Motor neuron (in vitro differentiated cells): ENCODE data around the gene SLC66A2. TPM values are rescaled to one million over a fixed set of nuclear protein-coding genes. Genes with fewer than 3 reads are reported as not detected.
"Not testable (repeated sequence)": the region's sequence is repeated elsewhere in the genome, so short reads cannot be mapped to it uniquely, and the experiment has no call there.

ENCODE experiments used
- ATAC-seq, 8 experiments: fragments of 200-7000 bp; cut with Tn5 transposase; replicated peaks in 6 of 8; 2 replicates each; pipeline ENCODE4 v1.8.0; 2021; ENCODE audit warnings: mild to moderate bottlenecking in 8 of 8, moderate library complexity in 8 of 8
- H3K27ac ChIP-seq, 2 donors: fragments of 250-450 bp; sonication (Bioruptor Pico); 2 replicates each; pipeline ENCODE4 v1.9.0; 2021; ENCODE audit warnings: antibody characterized with exemption in 2 of 2, mild to moderate bottlenecking in 2 of 2, moderate library complexity in 1 of 2
- H3K4me1 ChIP-seq, 2 donors: fragments of 250-450 bp; sonication (Bioruptor Pico); replicated peaks in 1 of 2; 2 replicates each; pipeline ENCODE4 v1.6.1; 2021; ENCODE audit warnings: antibody characterized with exemption in 2 of 2, mild to moderate bottlenecking in 2 of 2, moderate library complexity in 1 of 2
- H3K4me3 ChIP-seq, 5 donors: fragments of 250-450 bp; sonication (Bioruptor Pico); 2 replicates each; pipeline ENCODE4 v1.9.0; 2021; ENCODE audit warnings: antibody characterized with exemption in 5 of 5, mild to moderate bottlenecking in 5 of 5, moderate library complexity in 4 of 5
- WGBS, 10 experiments: fragments of 450-650 bp; shearing (Covaris generic); methylation state at CpG; one replicate each; pipeline ENCODE4 v1.0.0; 2022; 5-methylcytosine and 5-hydroxymethylcytosine counted together
- in situ Hi-C, 9 experiments: fragments of 400-800 bp; cut with MboI; loops; one replicate each; pipeline ENCODE4 v1.15.0; 2021; ENCODE audit warnings: low sequenced_read_pairs in 9 of 9, low pct_unique_long_range_greater_than_20kb in 2 of 9; ENCODE audit not compliant: unreplicated experiment in 9 of 9
- total RNA-seq, 8 experiments: library from RNA; unstranded; fragments of 300-600 nt; gene quantifications; 2 replicates each; pipeline versions ENCODE4 v1.2.3 to v1.2.4, GENCODE V29; 2022

Gene SLC66A2
- total RNA-seq, 8 experiments from 2014 or later = 15.6 to 25.7 (median 18.9) TPM

DNA sequence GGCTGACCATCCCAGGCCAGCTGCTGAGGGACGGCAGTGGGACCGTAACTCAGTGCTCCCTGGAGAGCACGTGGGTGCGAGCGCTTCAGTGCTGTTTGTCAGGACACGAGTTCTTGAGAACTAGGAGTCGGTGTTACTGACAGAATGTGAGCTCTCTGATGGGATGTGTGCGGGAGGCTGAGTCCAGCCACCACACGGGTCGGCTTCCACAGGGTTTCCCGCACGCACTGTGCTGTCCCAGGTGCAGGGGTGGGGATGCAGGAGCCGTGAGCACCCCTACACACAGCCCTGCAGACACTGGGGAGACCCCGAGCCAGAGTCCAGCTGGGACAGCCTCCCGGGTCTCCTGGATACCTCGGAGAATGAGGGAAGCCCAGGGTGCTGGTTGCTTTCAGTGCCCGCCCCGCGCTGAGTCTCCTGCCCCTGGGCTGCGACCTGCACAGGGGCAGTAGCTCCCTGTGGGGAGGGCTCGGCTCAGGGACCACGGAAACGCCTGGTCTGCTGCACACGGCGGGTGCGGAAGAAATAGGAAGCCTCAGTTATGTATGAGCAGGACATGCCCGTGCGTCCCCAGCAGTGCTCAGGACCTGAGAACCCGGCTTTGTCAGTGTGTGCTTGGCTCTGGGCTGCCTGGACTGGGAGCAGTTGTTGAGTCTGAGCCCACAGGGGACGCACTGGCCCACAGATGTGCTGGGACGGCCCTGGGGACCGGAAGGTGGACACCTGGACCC, 82.5 kb downstream of the SLC66A2 start:
- no peak for ATAC-seq
- Histone ChIP-seq H3K27ac (no peak overlapping the region), H3K4me1 (peaks cover 0 to 9% of the 10 kb centered on the region in 2 donors), H3K4me3 (no peak overlapping the region)
- WGBS, 10 experiments = 62 to 93% (median 80%) methylated on average over 1 to 9 of the region's 32 CpGs; no CpG with 5 or more reads in 5 of the 10 experiments
- in situ Hi-C loops = no loop called here

DNA sequence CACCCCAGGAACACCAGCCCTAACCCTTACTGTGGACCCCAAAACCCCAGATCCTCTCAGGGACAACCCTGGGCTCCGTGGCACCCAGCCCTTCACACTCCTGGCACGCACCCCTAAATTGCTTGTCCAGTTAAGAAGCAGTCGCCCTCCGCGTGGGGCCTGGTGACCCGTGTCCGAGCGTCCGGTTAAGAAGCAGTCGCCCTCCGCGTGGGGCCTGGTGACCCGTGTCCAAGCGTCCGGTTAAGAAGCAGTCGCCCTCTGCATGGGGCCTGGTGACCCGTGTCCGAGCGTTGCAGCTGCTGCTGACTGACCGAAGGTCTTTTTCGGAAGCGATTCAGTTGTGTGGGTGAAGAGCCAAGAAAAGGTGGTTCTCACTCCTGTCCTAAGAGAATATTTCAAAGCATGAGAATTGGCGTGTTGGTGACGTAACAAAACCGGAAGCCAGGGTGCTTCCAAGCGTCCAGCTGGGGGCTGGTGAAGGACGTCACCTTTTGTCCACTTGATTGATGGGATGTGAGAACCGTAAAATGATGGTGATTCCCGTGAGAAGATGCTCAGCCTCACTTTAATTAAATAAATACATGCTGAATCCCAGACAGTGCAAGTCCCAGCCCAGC, 83.2 kb downstream of the SLC66A2 start:
- no peak for ATAC-seq
- no peak overlapping the region for H3K4me3 ChIP-seq
- no peak overlapping the region for H3K27ac ChIP-seq
- 8 to 95% (median 79%) methylated on average over 2 to 20 of the region's 29 CpGs for WGBS, 10 experiments
- H3K4me1 ChIP-seq = peaks cover 0 to 6% of the 10 kb centered on the region in 2 donors
- in situ Hi-C loops = no loop called here

DNA sequence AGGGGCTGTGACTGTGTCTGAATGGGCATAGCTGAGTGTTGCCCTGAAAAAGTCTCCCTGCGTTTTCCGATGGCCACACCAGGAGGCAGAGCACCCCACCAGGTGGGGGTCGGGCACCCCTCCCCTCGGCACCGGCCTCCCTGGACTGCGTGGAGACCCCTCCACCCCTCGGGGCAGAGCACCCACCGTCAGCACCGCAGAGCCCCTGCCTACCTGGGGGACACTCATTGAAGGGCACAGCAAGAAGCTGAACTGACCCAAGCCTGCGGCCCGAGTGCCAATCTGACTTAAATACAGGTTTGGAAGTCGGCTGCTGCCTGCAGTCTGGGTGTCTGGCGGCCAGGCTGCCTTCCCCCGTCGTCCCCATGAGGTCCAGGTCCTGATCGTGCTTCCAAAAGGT, 83.8 kb downstream of the SLC66A2 start:
- 20 to 100% methylated on average over 1 to 2 of the region's 16 CpGs; no CpG with 5 or more reads in 8 of the 10 experiments for WGBS, 10 experiments
- no peak overlapping the region for H3K4me3 ChIP-seq
- in situ Hi-C loops = no loop called here
- H3K27ac ChIP-seq = no peak overlapping the region
- ATAC-seq = no peak
- peaks cover 0 to under 1% of the 10 kb centered on the region in 2 donors for H3K4me1 ChIP-seq

GRCh38 chr18:79866889-79867574, 84.4 kb downstream of the SLC66A2 start:
- H3K27ac ChIP-seq = no peak overlapping the region
- no peak overlapping the region for H3K4me3 ChIP-seq
- ATAC-seq = no peak
- no peaks in the 10 kb centered on the region for H3K4me1 ChIP-seq
- in situ Hi-C loops = no loop called here
- WGBS, 10 experiments = 29 to 80% methylated on average over 1 to 3 of the region's 20 CpGs; no CpG with 5 or more reads in 8 of the 10 experiments

DNA sequence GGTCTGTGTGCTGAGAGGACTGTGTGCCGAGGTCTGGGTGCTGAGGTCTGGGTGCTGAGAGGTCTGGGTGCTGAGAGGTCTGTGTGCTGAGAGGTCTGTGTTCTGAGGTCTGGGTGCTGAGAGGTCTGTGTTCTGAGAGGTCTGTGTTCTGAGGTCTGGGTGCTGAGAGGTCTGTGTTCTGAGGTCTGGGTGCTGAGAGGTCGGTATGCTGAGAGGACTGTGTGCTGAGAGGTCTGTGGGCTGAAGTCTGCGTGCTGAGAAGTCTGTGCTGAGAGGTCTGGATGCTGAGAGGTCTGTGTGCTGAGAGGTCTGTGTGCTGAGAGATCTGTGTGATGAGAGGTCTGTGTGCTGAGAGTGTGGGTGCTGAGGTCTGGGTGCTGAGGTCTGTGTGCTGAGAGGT, 85.5 kb downstream of the SLC66A2 start:
- H3K4me3 ChIP-seq, H3K4me1 ChIP-seq, H3K27ac ChIP-seq, ATAC-seq, in situ Hi-C loops: not testable (repeated sequence)
- WGBS, 10 experiments = 20% methylated on average over 1 of the region's 3 CpGs; no CpG with 5 or more reads in 8 of the 10 experiments

DNA sequence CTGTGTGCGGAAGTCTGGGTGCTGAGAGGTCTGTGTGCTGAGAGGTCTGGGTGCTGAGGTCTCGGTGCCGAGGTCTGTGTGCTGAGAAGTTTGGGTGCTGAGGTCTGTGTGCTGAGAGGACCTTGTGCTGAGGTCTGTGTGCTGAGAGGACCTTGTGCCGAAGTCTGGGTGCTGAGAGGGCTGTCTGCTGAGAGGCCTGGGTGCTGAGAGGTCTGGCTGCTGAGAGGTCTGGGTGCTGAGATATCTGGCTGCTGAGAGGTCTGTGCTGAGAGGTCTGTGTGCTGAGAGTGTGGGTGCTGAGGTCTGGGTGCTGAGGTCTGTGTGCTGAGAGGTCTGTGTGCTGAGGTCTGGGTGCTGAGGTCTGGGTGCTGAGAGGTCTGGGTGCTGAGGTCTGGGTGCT, 86.5 kb downstream of the SLC66A2 start:
- in situ Hi-C loops, H3K4me3 ChIP-seq, ATAC-seq, H3K4me1 ChIP-seq, H3K27ac ChIP-seq: not testable (repeated sequence)
- WGBS, 10 experiments = 52 to 82% (median 67%) methylated on average over 1 to 4 of the region's 4 CpGs; no CpG with 5 or more reads in 6 of the 10 experiments

DNA sequence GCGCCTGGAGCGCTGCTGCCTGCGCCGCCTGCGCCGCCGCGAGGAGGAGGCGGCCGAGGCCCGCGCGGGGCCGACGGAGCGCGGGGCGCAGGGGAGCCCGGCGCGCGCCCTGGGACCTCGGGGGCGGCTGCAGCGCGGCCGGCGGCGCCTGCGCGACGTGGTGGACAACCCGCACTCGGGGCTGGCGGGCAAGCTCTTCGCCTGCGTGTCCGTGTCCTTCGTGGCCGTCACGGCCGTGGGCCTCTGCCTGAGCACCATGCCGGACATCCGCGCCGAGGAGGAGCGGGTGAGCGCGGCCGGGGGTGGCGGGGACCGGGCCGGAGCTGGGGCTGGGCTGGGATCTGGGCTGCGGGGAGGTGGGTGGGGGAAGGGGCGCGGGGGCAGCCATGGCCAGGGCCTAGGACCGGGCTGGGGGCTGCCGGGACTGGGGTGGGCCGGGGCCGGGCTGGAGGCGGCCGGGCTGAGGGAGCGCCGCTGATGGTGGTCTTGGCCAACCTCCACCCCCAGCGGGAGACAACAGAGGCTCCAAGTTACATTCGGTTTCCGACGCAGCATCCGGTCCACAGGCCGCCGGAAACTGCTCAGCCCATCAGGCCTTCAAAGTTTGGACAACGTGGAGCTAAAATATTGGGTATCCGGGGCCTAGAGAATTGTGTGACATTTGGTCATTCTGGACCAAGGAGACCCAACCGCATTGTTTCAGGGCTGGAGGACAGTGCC, 87.3 kb downstream of the SLC66A2 start:
- WGBS, 10 experiments = 67 to 100% (median 93%) methylated on average over 1 to 21 of the region's 74 CpGs; no CpG with 5 or more reads in 5 of the 10 experiments
- H3K27ac ChIP-seq = no peak overlapping the region
- in situ Hi-C loops = no loop called here
- H3K4me1 ChIP-seq = no peaks in the 10 kb centered on the region
- no peak overlapping the region for H3K4me3 ChIP-seq
- no peak for ATAC-seq

GRCh38 chr18:79863161-79864005, 88.1 kb downstream of the SLC66A2 start:
- no peak overlapping the region for H3K4me3 ChIP-seq
- WGBS, 10 experiments = 20 to 98% (median 77%) methylated on average over 1 to 28 of the region's 102 CpGs; no CpG with 5 or more reads in 2 of the 10 experiments
- H3K27ac ChIP-seq = no peak overlapping the region
- in situ Hi-C loops = no loop called here
- H3K4me1 ChIP-seq = no peaks in the 10 kb centered on the region
- no peak for ATAC-seq

DNA sequence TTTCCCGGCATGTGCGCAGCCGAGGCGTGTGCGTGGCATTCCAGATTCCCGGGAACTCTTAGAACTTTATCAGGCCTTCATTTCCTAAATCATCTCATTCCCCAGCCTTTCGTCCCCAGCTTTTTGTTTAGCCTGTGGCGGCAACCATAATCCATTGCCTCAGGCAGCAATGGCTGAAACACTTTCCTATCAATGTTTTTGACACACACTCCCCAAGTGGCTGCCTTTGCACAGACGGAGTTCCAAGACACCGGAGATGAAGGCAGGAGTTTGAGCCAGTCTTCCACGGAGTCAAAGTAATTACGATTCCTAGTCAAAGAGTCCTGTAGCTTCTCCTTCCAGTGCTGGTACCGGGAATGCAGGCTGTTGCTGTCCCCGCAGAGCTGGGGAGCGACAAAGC, 88.9 kb downstream of the SLC66A2 start:
- Histone ChIP-seq H3K4me1 (no peaks in the 10 kb centered on the region), H3K27ac (no peak overlapping the region), H3K4me3 (no peak overlapping the region)
- in situ Hi-C loops = no loop called here
- no peak for ATAC-seq
- WGBS, 10 experiments = 47 to 93% (median 86%) methylated on average over 3 to 13 of the region's 15 CpGs; no CpG with 5 or more reads in 5 of the 10 experiments

- ATAC-seq = no peak
- Histone ChIP-seq H3K4me1 (peaks cover 0 to 2% of the 10 kb centered on the region in 2 donors), H3K4me3 (no peak overlapping the region), H3K27ac (no peak overlapping the region)
- in situ Hi-C loops = no loop called here
- WGBS, 10 experiments = 7 to 82% (median 56%) methylated on average over 1 to 2 of the region's 2 CpGs
Measured at GRCh38 chr18:79861687-79862086, 89.8 kb downstream of the SLC66A2 start.

GRCh38 chr18:79859314-79859713, 92.1 kb downstream of the SLC66A2 start:
- no peak for ATAC-seq
- H3K27ac ChIP-seq = no peak overlapping the region
- no peak overlapping the region for H3K4me3 ChIP-seq
- in situ Hi-C loops = no loop called here
- WGBS, 10 experiments = 18 to 100% (median 78%) methylated on average over 1 to 7 of the region's 7 CpGs; no CpG with 5 or more reads in 1 of the 10 experiments
- peaks cover 0 to 6% of the 10 kb centered on the region in 2 donors for H3K4me1 ChIP-seq

DNA sequence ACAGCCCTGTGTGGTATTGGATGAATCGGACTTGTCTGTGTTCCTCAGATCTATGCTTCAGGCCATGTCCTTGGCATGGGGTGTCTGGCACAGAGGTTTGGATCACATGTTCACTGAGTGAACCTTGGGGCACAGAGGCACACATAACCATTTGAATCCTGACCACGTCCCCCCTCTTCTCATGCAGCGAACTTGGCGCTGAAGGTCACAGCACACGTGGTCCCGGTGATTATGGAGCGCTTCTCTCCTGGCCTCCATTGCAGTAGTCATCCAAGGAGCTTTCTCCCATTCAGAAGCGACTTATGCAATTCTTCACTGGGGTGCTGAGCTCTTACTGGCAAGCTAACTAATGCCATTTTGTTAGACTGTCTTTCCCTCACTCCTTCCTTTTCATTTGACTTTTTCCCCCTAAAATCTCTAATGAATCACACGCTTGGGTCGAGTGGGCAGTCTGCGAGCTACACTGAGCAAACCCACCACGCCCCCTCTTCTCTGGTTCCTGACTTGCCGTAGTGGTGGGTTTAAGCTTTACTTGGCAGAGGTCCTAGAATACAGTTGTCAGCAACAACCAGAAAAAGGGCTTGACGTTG, 94.3 kb downstream of the SLC66A2 start:
- peaks cover 0 to 6% of the 10 kb centered on the region in 2 donors for H3K4me1 ChIP-seq
- in situ Hi-C loops = no loop called here
- H3K4me3 ChIP-seq = no peak overlapping the region
- WGBS, 10 experiments = 0 to 100% (median 32%) methylated on average over 1 to 5 of the region's 14 CpGs; no CpG with 5 or more reads in 2 of the 10 experiments
- peak in 6 of 8 experiments; percentile 42 to 85 (median 78) for ATAC-seq
- no peak overlapping the region for H3K27ac ChIP-seq
